RWPE2 (cell line): ENCODE data around the gene GRIA4.

Experiments
- ATAC-seq: fragments of 200-7000 bp; cut with Tn5 transposase; 3 replicates; pipeline ENCODE4 v1.9.1; 2021; ENCODE audit warnings: low read depth
- DNase-seq: peaks from one replicate; pipeline ENCODE4 v3.0.0-alpha.2; 2020; ENCODE audit warnings: low spot score
- H3K27ac ChIP-seq: fragments of 450-650 bp; 2 replicates; pipeline ENCODE4 v1.5.1; 2017; ENCODE audit warnings: mild to moderate bottlenecking; ENCODE audit not compliant: poor library complexity, severe bottlenecking
- H3K27me3 ChIP-seq: fragments of 250-450 bp; sonication (Bioruptor Pico); 2 replicates; pipeline ENCODE4 v1.5.1; 2021; ENCODE audit warnings: mild to moderate bottlenecking, moderate library complexity; ENCODE audit not compliant: insufficient read depth, poor library complexity, severe bottlenecking
- H3K36me3 ChIP-seq: fragments of 250-450 bp; sonication (Bioruptor Pico); 2 replicates; pipeline ENCODE4 v1.5.1; 2020; ENCODE audit warnings: low read depth, mild to moderate bottlenecking, moderate library complexity
- H3K4me1 ChIP-seq: fragments of 250-450 bp; sonication (Bioruptor Pico); 2 replicates; pipeline ENCODE4 v1.5.1; 2021; ENCODE audit warnings: mild to moderate bottlenecking, moderate library complexity; ENCODE audit not compliant: insufficient read depth, poor library complexity, severe bottlenecking
- H3K4me3 ChIP-seq: fragments of 250-450 bp; sonication (Bioruptor Pico); 2 replicates; pipeline ENCODE4 v1.5.1; 2021; ENCODE audit warnings: mild to moderate bottlenecking, moderate library complexity; ENCODE audit not compliant: severe bottlenecking
- H3K9me3 ChIP-seq: fragments of 250-450 bp; sonication (Bioruptor Pico); 2 replicates; pipeline ENCODE4 v1.5.1; 2021; ENCODE audit warnings: mild to moderate bottlenecking, moderate library complexity; ENCODE audit not compliant: severe bottlenecking
- CTCF ChIP-seq: fragments of 450-650 bp; IDR thresholded peaks from one replicate; pipeline ENCODE4 v1.5.1; 2017; ENCODE audit warnings: mild to moderate bottlenecking, moderate library complexity; ENCODE audit not compliant: poor library complexity, severe bottlenecking

The GRIA4 gene

GRCh38 chr11:105632316-105632715 lies 22.4 kb downstream of the GRIA4 start:
- H3K4me3 ChIP-seq, result no peak overlapping the region
- H3K4me1 ChIP-seq, result no peaks in the 10 kb centered on the region
- no peaks in the 10 kb centered on the region for H3K27me3 ChIP-seq
- no peak for DNase-seq
- H3K27ac ChIP-seq, result no peak overlapping the region
- TF ChIP-seq CTCF, result no peak
- H3K9me3 ChIP-seq, result no peaks in the 10 kb centered on the region
- no peaks in the 10 kb centered on the region for H3K36me3 ChIP-seq
- ATAC-seq, result no peak

GRCh38 chr11:105635466-105635865 lies 25.6 kb downstream of the GRIA4 start:
- H3K36me3 ChIP-seq, result no peaks in the 10 kb centered on the region
- DNase-seq (no peak), ATAC-seq (no peak)
- H3K9me3 ChIP-seq, result no peaks in the 10 kb centered on the region
- no peaks in the 10 kb centered on the region for H3K4me1 ChIP-seq
- H3K27me3 ChIP-seq, result no peaks in the 10 kb centered on the region
- H3K4me3 ChIP-seq, result no peak overlapping the region
- TF ChIP-seq CTCF, result no peak
- H3K27ac ChIP-seq, result no peak overlapping the region

- ATAC-seq, result no peak
- no peak overlapping the region for H3K4me3 ChIP-seq
Observed at GRCh38 chr11:105636496-105636895, 26.6 kb downstream of the GRIA4 start.

GRCh38 chr11:105639527-105639926 lies 29.7 kb downstream of the GRIA4 start:
- no peak for ATAC-seq
- H3K9me3 ChIP-seq, result no peaks in the 10 kb centered on the region
- H3K27me3 ChIP-seq, result no peaks in the 10 kb centered on the region
- no peak overlapping the region for H3K4me3 ChIP-seq
- H3K4me1 ChIP-seq, result no peaks in the 10 kb centered on the region
- H3K27ac ChIP-seq, result no peak overlapping the region
- DNase-seq, result no peak
- TF ChIP-seq CTCF, result no peak
- no peaks in the 10 kb centered on the region for H3K36me3 ChIP-seq

More at GRCh38 chr11:105636496-105636895, 26.6 kb downstream of the GRIA4 start:
- Histone ChIP-seq H3K27ac (no peak overlapping the region), H3K27me3 (no peaks in the 10 kb centered on the region), H3K36me3 (no peaks in the 10 kb centered on the region), H3K4me1 (no peaks in the 10 kb centered on the region), H3K9me3 (no peaks in the 10 kb centered on the region)
- DNase-seq, result no peak
- no peak for TF ChIP-seq CTCF

GRCh38 chr11:105641433-105641832 lies 31.6 kb downstream of the GRIA4 start:
- no peak for DNase-seq

More at GRCh38 chr11:105641433-105641832, 31.6 kb downstream of the GRIA4 start:
- Histone ChIP-seq H3K27me3 (no peaks in the 10 kb centered on the region), H3K4me1 (no peaks in the 10 kb centered on the region), H3K27ac (no peak overlapping the region), H3K36me3 (no peaks in the 10 kb centered on the region), H3K9me3 (no peaks in the 10 kb centered on the region), H3K4me3 (no peak overlapping the region)
- TF ChIP-seq CTCF, result no peak
- ATAC-seq, result no peak
